HepG2 (cell line): Measurements from ENCODE around the gene CMIP. TPM values are rescaled to one million over a fixed set of nuclear protein-coding genes. Genes with fewer than 3 reads are reported as not detected.

Experiments
- AKAP8 ChIP-seq: sonication (generic); formaldehyde crosslinking; IDR thresholded peaks from 2 replicates; pipeline ENCODE4 v1.5.1; 2020; ENCODE audit warnings: mild to moderate bottlenecking, missing genetic modification reagents
- BCL3 ChIP-seq: sonication (generic); formaldehyde crosslinking; IDR thresholded peaks from 2 replicates; pipeline ENCODE4 v1.5.1; 2020; ENCODE audit warnings: mild to moderate bottlenecking, missing genetic modification reagents, moderate library complexity
- FOXP4 ChIP-seq: sonication (generic); formaldehyde crosslinking; IDR thresholded peaks from 2 replicates; pipeline ENCODE4 v1.4.0; 2020; ENCODE audit warnings: missing genetic modification reagents
- HMG20B ChIP-seq: conservative IDR thresholded peaks from 2 replicates; pipeline ENCODE4 v1.6.1; 2016; ENCODE audit warnings: missing genetic modification reagents, missing compliant biosample characterization
- KDM3A ChIP-seq: IDR thresholded peaks from 2 replicates; pipeline ENCODE4 v1.6.1; 2018; ENCODE audit warnings: low read depth, missing compliant biosample characterization
- MBD4 ChIP-seq: IDR thresholded peaks from 2 replicates; pipeline ENCODE4 v1.6.1; 2012; ENCODE audit warnings: low read length, inconsistent platforms, borderline replicate concordance
- PAX8 ChIP-seq: sonication (generic); formaldehyde crosslinking; IDR thresholded peaks from 2 replicates; pipeline ENCODE4 v1.8.0; 2022; ENCODE audit warnings: mild to moderate bottlenecking, missing genetic modification reagents, borderline replicate concordance
- RELA ChIP-seq: sonication (generic); formaldehyde crosslinking; IDR thresholded peaks from 2 replicates; pipeline ENCODE4 v1.4.0; 2020; ENCODE audit warnings: missing genetic modification reagents
- WIZ ChIP-seq: sonication (generic); formaldehyde crosslinking; IDR thresholded peaks from 2 replicates; pipeline ENCODE4 v1.5.1; 2020; ENCODE audit warnings: mild to moderate bottlenecking, missing genetic modification reagents
- ZBED4 ChIP-seq: sonication (generic); formaldehyde crosslinking; IDR thresholded peaks from 2 replicates; pipeline ENCODE4 v1.4.0; 2020; ENCODE audit warnings: missing genetic modification reagents, borderline replicate concordance
- ZNF646 ChIP-seq: sonication (generic); formaldehyde crosslinking; IDR thresholded peaks from 2 replicates; pipeline ENCODE4 v1.9.0; 2021; ENCODE audit warnings: mild to moderate bottlenecking, missing genetic modification reagents
- ZNF652 ChIP-seq: IDR thresholded peaks from 2 replicates; pipeline ENCODE4 v1.6.1; 2016; ENCODE audit warnings: low read depth, borderline replicate concordance
- ZNF776 ChIP-seq: sonication (generic); formaldehyde crosslinking; IDR thresholded peaks from 2 replicates; pipeline ENCODE4 v1.4.0; 2020; ENCODE audit warnings: mild to moderate bottlenecking, missing genetic modification reagents
- polyA plus RNA-seq, 8 experiments: library from polyadenylated mRNA; depleted of rRNA in 3 of 8; stranded (reverse) in 7 of 8; unstranded in 1 of 8; fragments of >200 nt; fragmentation: Illumina TruSeq in 4 of 8; extraction: Trizol in 4 of 8; gene quantifications; 2 replicates each; pipeline versions ENCODE4 v1.2.1 to v1.2.3, GENCODE V29; 2011 to 2016; ENCODE audit warnings: low read depth in 4 of 8, missing spikeins in 1 of 8, mixed read lengths in 1 of 8; ENCODE audit not compliant: insufficient read depth in 1 of 8
- total RNA-seq, 5 experiments: library from RNA; depleted of rRNA; stranded (reverse); fragments of >200 nt; fragmentation: Illumina TruSeq; extraction: Trizol; gene quantifications; 2 replicates each; pipeline ENCODE4 v1.2.3, GENCODE V29; 2016; ENCODE audit warnings: low read depth in 1 of 5

Gene CMIP
- total and polyA plus RNA-seq, 2 of the 13 experiments (the other 11 are each of a cell fraction or from before 2014, with no cell fraction given): 10.9 to 18.1 TPM

- TF ChIP-seq ZNF646 (CRISPR knock-in tag) (no peak; the same call in 1 of the 2 replicates), FOXP4 (CRISPR knock-in tag) (peak; percentile 89), ZNF652 (CRISPR knock-in tag) (no peak), ZBED4 (CRISPR knock-in tag) (peak; percentile 18; the same call in 1 of the 2 replicates), BCL3 (peak; percentile 35; the same call in 1 of the 2 replicates), AKAP8 (CRISPR knock-in tag) (peak; percentile 78), WIZ (CRISPR knock-in tag) (no peak; the same call in 1 of the 2 replicates), KDM3A (CRISPR knock-in tag) (peak; percentile 84; the same call in 1 of the 2 replicates), HMG20B (CRISPR knock-in tag) (peak; percentile 12; the same call in 1 of the 2 replicates), ZNF776 (0 out of 2 replicates have a peak, but pooled peaks have one; percentile 5), RELA (CRISPR knock-in tag) (0 out of 2 replicates have a peak, but pooled peaks have one; percentile 31), PAX8 (CRISPR knock-in tag) (no peak), MBD4 (no peak)
Observed at GRCh38 chr16:81456523-81457325, 12.1 kb downstream of the CMIP start (continued).
